ENCODE data around the gene RNF220.

DNA sequence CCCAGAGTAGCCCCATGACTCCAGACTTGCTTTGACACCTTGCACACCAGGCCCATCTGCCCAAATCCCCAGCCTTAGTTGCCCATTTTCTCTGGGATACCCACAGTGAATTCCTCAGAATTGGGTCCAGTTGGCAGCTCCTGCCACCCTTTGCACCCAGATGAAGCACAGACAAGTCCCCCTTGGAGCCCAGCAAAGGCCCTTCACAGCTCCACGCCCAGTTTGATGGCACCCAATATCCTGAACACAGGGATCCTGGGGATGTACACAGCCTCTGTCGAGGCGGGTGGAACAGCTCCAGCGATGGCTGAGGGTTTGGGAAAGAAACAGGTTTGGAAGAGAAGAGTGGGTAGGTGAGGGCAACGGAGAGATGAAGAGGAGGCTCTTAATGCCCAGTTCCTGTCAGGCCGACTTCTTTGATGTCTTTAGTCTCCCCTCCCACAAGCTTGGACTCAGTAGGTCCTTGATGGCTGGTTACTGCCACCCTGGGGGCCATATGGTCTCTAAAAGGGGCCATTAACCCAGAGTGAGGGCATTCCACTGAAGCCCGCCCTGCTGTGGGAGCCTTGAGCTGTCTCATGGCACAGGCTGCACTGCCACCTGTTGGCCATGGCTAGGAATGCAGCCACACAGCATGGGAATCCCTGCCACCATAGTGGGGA, 247.5 kb downstream of the RNF220 start:
- TF ChIP-seq, protein P1, sequence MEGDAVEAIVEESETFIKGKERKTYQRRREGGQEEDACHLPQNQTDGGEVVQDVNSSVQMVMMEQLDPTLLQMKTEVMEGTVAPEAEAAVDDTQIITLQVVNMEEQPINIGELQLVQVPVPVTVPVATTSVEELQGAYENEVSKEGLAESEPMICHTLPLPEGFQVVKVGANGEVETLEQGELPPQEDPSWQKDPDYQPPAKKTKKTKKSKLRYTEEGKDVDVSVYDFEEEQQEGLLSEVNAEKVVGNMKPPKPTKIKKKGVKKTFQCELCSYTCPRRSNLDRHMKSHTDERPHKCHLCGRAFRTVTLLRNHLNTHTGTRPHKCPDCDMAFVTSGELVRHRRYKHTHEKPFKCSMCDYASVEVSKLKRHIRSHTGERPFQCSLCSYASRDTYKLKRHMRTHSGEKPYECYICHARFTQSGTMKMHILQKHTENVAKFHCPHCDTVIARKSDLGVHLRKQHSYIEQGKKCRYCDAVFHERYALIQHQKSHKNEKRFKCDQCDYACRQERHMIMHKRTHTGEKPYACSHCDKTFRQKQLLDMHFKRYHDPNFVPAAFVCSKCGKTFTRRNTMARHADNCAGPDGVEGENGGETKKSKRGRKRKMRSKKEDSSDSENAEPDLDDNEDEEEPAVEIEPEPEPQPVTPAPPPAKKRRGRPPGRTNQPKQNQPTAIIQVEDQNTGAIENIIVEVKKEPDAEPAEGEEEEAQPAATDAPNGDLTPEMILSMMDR (IDR thresholded peaks at IDR 0.05): peak; percentile 59 to 91 (median 84)
- TF ChIP-seq POLR2A (IDR thresholded peaks at IDR 0.05) (no peak), EP300 (IDR thresholded peaks at IDR 0.05) (no peak)
